Smooth muscle cell (in vitro differentiated cells): ENCODE data around the gene CLDND1. TPM values are rescaled to one million over a fixed set of nuclear protein-coding genes. Genes with fewer than 3 reads are reported as not detected.

Experiments used
- DNase-seq: peaks from one replicate; lab custom pipeline; 2025; ENCODE audit not compliant: unreplicated experiment; lab: John Stamatoyannopoulos, UW
- H2AFZ ChIP-seq: fragments of 200-600 bp; sonication (generic); 2 replicates; pipeline ENCODE4 v1.6.0; 2016; ENCODE audit warnings: antibody characterized with exemption, low read depth, mild to moderate bottlenecking
- H3F3A ChIP-seq: fragments of 200-600 bp; sonication (generic); 2 replicates; pipeline ENCODE4 v1.6.0; 2017; ENCODE audit warnings: antibody characterized with exemption, low read depth
- H3K27ac ChIP-seq: fragments of 200-600 bp; sonication (generic); 2 replicates; pipeline ENCODE4 v1.5.1; 2016; ENCODE audit warnings: low read depth, mild to moderate bottlenecking
- H3K27me3 ChIP-seq: fragments of 200-600 bp; sonication (generic); 2 replicates; pipeline ENCODE4 v1.6.1; 2016; ENCODE audit warnings: low read depth, mild to moderate bottlenecking
- H3K36me3 ChIP-seq: fragments of 200-600 bp; sonication (generic); 2 replicates; pipeline ENCODE4 v1.5.1; 2016; ENCODE audit warnings: low read depth
- H3K4me1 ChIP-seq: fragments of 200-600 bp; sonication (generic); 2 replicates; pipeline ENCODE4 v1.5.1; 2016; ENCODE audit warnings: low read depth
- H3K4me2 ChIP-seq: fragments of 200-600 bp; sonication (generic); 2 replicates; pipeline ENCODE4 v1.6.0; 2016; ENCODE audit warnings: mild to moderate bottlenecking
- H3K4me3 ChIP-seq: fragments of 200-600 bp; sonication (generic); 2 replicates; pipeline ENCODE4 v1.5.1; 2016; ENCODE audit warnings: mild to moderate bottlenecking
- H3K79me2 ChIP-seq: fragments of 200-600 bp; sonication (generic); 2 replicates; pipeline ENCODE4 v1.6.0; 2016; ENCODE audit warnings: low read depth, mild to moderate bottlenecking
- H3K9ac ChIP-seq: fragments of 200-600 bp; sonication (generic); 2 replicates; pipeline ENCODE4 v1.6.0; 2016; ENCODE audit warnings: low read depth
- H3K9me3 ChIP-seq: fragments of 200-600 bp; sonication (generic); replicated peaks from 2 replicates; pipeline ENCODE4 v1.5.1; 2016; ENCODE audit warnings: low read depth
- H4K20me1 ChIP-seq: fragments of 200-600 bp; sonication (generic); 2 replicates; pipeline ENCODE4 v1.6.0; 2016; ENCODE audit warnings: low read depth
- WGBS: methylation state at CpG from one replicate; pipeline ENCODE4 v1.1.7; 2016; ENCODE audit warnings: low lambda C conversion rate; 5-methylcytosine and 5-hydroxymethylcytosine counted together
- polyA plus RNA-seq: library from polyadenylated mRNA; unstranded; fragments of >200 nt; fragmentation: Nextera tagmentation; extraction: Ambion mirVana; gene quantifications from 2 replicates; pipeline ENCODE4 v1.2.1, GENCODE V29; 2016
- total RNA-seq: library from RNA; depleted of rRNA; stranded (reverse); fragments of >200 nt; gene quantifications from 2 replicates; pipeline ENCODE4 v1.2.3, GENCODE V29; 2014
- TF ChIP-seq, protein P1 (sequence below): fragments of 200-600 bp; sonication (generic); IDR thresholded peaks from 2 replicates; pipeline ENCODE4 v1.5.1; 2017; ENCODE audit warnings: borderline replicate concordance, mild to moderate bottlenecking, antibody characterized with exemption; ENCODE audit not compliant: insufficient read depth, poor library complexity, severe bottlenecking

CLDND1 gene
- total and polyA plus RNA-seq, 2 experiments from 2014 or later, result 111 to 161 TPM

DNA sequence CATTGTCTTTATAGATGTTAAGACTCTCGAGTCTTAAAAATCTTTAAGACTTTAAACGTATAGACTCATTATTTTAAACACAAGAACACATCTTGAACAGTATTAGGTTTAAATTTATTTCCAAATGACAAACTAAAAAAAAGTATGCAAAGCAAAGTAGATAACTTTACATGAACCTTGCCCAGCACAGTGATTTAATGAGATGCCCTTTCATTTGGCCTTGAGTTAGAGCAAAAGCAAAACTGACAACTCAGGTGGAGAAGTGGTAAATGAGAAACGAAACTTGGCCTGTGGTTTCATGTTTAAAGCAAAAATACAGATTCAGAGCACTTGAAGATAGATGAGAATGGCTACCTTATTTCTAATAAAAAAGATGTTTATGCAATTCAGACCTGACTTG is 17.6 kb upstream of the CLDND1 start:
- H3K4me2 ChIP-seq, result no peak overlapping the region
- DNase-seq, result no peak
- TF ChIP-seq, protein P1, sequence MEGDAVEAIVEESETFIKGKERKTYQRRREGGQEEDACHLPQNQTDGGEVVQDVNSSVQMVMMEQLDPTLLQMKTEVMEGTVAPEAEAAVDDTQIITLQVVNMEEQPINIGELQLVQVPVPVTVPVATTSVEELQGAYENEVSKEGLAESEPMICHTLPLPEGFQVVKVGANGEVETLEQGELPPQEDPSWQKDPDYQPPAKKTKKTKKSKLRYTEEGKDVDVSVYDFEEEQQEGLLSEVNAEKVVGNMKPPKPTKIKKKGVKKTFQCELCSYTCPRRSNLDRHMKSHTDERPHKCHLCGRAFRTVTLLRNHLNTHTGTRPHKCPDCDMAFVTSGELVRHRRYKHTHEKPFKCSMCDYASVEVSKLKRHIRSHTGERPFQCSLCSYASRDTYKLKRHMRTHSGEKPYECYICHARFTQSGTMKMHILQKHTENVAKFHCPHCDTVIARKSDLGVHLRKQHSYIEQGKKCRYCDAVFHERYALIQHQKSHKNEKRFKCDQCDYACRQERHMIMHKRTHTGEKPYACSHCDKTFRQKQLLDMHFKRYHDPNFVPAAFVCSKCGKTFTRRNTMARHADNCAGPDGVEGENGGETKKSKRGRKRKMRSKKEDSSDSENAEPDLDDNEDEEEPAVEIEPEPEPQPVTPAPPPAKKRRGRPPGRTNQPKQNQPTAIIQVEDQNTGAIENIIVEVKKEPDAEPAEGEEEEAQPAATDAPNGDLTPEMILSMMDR, result no peak

DNA sequence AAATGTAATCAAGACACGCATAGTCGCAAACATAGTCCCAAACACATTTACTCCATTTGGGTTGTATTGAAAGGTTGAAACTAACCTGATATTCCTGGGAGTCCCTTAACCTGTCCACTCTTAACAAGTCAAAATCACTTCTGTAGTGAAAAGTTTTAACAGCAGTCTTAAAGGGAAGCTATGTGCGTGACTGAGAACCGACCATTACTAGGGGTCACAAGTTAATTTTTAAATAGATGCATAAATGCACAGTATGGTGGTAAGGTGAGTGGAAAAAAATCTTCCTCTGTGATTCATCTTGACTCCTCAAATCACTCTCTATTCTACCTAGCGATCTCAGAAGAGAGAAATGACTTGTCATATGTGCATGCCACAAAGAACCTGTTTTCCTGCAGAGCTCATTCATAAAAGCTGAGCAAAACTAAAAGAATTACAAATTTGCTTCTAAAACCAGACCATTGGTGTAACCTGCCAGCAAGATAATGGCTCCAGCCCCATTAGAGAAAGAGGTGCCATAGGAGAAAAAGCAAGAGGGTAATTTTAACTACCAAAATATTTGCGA is 13.8 kb upstream of the CLDND1 start:
- no peaks in the 10 kb centered on the region for H3K9me3 ChIP-seq
- H3K9ac ChIP-seq, result no peak overlapping the region
- no peak overlapping the region for H3K4me3 ChIP-seq
- no peak overlapping the region for H2AFZ ChIP-seq
- no peaks in the 10 kb centered on the region for H3K79me2 ChIP-seq
- no peaks in the 10 kb centered on the region for H4K20me1 ChIP-seq
- no peak for DNase-seq
- peak overlapping the region; percentile 6 for H3K27ac ChIP-seq
- no peaks in the 10 kb centered on the region for H3K27me3 ChIP-seq
- H3K36me3 ChIP-seq, result no peaks in the 10 kb centered on the region
- no peaks in the 10 kb centered on the region for H3F3A ChIP-seq
- WGBS, result 86% methylated on average over 6 of the region's 6 CpGs
- no peaks in the 10 kb centered on the region for H3K4me1 ChIP-seq
- H3K4me2 ChIP-seq, result no peak overlapping the region
- TF ChIP-seq, protein P1, result no peak

More for the DNA sequence above, 17.6 kb upstream of the CLDND1 start:
- H3K4me1 ChIP-seq, result no peaks in the 10 kb centered on the region
- 89% methylated on average over 3 of the region's 3 CpGs for WGBS
- no peaks in the 10 kb centered on the region for H3K79me2 ChIP-seq
- H3F3A ChIP-seq, result no peaks in the 10 kb centered on the region
- H3K27ac ChIP-seq, result no peak overlapping the region
- H3K36me3 ChIP-seq, result no peaks in the 10 kb centered on the region
- H2AFZ ChIP-seq, result no peak overlapping the region
- no peaks in the 10 kb centered on the region for H4K20me1 ChIP-seq
- no peaks in the 10 kb centered on the region for H3K9me3 ChIP-seq
- H3K9ac ChIP-seq, result no peak overlapping the region
- H3K4me3 ChIP-seq, result no peak overlapping the region
- H3K27me3 ChIP-seq, result no peaks in the 10 kb centered on the region

DNA sequence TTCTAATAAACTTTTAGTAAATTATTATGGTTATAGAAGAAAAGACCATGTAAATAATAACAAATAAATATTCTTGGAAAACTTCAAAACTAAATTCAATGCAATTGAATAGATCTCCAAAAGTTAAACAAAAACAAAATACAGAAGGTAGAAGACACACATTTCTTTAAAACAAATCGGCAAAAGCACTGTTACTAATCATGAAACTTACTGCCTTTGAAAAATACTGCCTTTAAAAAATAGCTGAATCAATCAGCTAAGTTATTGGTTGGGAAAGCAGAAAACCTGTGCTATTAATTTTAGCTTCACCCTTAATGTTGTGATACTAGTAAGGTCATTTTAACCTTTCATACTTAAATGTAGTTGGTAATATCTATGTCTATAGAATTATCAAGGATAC is 12.0 kb upstream of the CLDND1 start:
- Histone ChIP-seq H3K4me2 (no peak overlapping the region), H3K27me3 (no peaks in the 10 kb centered on the region), H3K4me3 (no peak overlapping the region), H3K79me2 (no peaks in the 10 kb centered on the region), H3K9ac (no peak overlapping the region), H3K4me1 (no peaks in the 10 kb centered on the region), H4K20me1 (no peaks in the 10 kb centered on the region), H3F3A (no peaks in the 10 kb centered on the region), H2AFZ (no peak overlapping the region), H3K9me3 (no peaks in the 10 kb centered on the region), H3K36me3 (no peaks in the 10 kb centered on the region), H3K27ac (no peak overlapping the region)
- 97% methylated on average over 1 of the region's 1 CpG for WGBS
- TF ChIP-seq, protein P1, result no peak
- no peak for DNase-seq

DNA sequence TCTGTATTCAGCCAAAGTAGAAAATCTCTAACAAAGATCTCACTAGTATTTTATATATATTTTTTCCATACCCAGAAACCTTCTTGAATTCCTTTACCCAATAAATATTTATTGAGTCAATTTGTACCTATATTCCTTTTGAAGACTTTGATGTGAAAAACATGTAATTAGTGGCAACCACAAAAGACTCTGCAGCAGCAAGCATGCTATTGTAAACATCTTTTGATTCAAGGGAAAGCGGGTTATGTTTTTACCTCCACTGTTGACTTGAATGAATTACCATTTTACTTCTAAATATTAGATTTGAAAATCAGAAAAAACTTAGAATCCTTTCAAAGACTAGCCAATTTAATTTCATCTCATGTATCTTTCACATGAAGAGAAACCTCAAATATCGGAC is 11.5 kb upstream of the CLDND1 start:
- Histone ChIP-seq H3K9ac (no peak overlapping the region), H3K27me3 (no peaks in the 10 kb centered on the region), H3K36me3 (no peaks in the 10 kb centered on the region), H3K4me3 (no peak overlapping the region), H3K9me3 (no peaks in the 10 kb centered on the region), H3K27ac (no peak overlapping the region), H2AFZ (no peak overlapping the region), H3K4me2 (no peak overlapping the region), H3F3A (no peaks in the 10 kb centered on the region), H4K20me1 (no peaks in the 10 kb centered on the region), H3K4me1 (peaks cover under 1% of the 10 kb centered on the region), H3K79me2 (no peaks in the 10 kb centered on the region)
- no peak for DNase-seq
- 94% methylated on average over 2 of the region's 2 CpGs for WGBS
- TF ChIP-seq, protein P1, result no peak
